SK-N-SH (cell line): ENCODE measurements around the gene GSTM5. TPM values are rescaled to one million over a fixed set of nuclear protein-coding genes. Genes with fewer than 3 reads are reported as not detected.

Source experiments
- CTCF ChIA-PET: fragments of 300-600, 350-600 bp; formaldehyde crosslinking; extraction: SDS; loops from one replicate; lab custom pipeline; 2021; lab: Yijun Ruan, JAX
- POLR2A ChIA-PET: fragments of 350-600 bp; sonication (Branson Sonifier 250); formaldehyde crosslinking; extraction: SDS; loops from one replicate; lab custom pipeline; 2020; ENCODE audit warnings: antibody characterized with exemption, inconsistent platforms; lab: Yijun Ruan, JAX
- DNase-seq: peaks from one replicate; pipeline ENCODE4 v3.0.0; 2012
- H2AFZ ChIP-seq: fragments of 200-600 bp; sonication (generic); 2 replicates; pipeline ENCODE4 v1.8.1; 2016; ENCODE audit warnings: antibody characterized with exemption, mild to moderate bottlenecking, low read depth
- H3F3A ChIP-seq: fragments of 200-600 bp; sonication (generic); replicated peaks from 2 replicates; pipeline ENCODE3; 2016; ENCODE audit warnings: antibody characterized with exemption, mild to moderate bottlenecking; ENCODE audit not compliant: insufficient read depth
- H3K27ac ChIP-seq, 2 experiments: fragments of 200-500 bp in 1 of 2; fragments of 200-600 bp in 1 of 2; sonication (Bioruptor generic) in 1 of 2; sonication (generic), shearing (Covaris generic) in 1 of 2; 2 replicates each; pipeline versions ENCODE4 v1.5.1 to v1.6.1; 2014 to 2016; ENCODE audit warnings: low read depth in 2 of 2, inconsistent platforms in 1 of 2, low read length in 1 of 2, mild to moderate bottlenecking in 1 of 2, mixed read lengths in 1 of 2
- H3K27me3 ChIP-seq: fragments of 200-600 bp; sonication (generic), shearing (Covaris generic); 2 replicates; pipeline ENCODE4 v1.6.1; 2016; ENCODE audit warnings: mixed run types; ENCODE audit not compliant: insufficient read depth
- H3K36me3 ChIP-seq, 2 experiments: fragments of 200-500 bp in 1 of 2; fragments of 200-600 bp in 1 of 2; sonication (Bioruptor generic) in 1 of 2; sonication (generic) in 1 of 2; replicated peaks in 1 of 2; 2 replicates each; pipeline versions ENCODE3 to v1.5.1; 2014 to 2016; ENCODE audit warnings: low read length in 1 of 2, mild to moderate bottlenecking in 1 of 2; ENCODE audit not compliant: insufficient read depth in 2 of 2, control insufficient read depth in 1 of 2
- H3K4me1 ChIP-seq, 2 experiments: fragments of 200-500 bp in 1 of 2; fragments of 200-600 bp in 1 of 2; sonication (Bioruptor generic) in 1 of 2; sonication (generic), shearing (Covaris generic) in 1 of 2; 2 replicates each; pipeline versions ENCODE4 v1.5.1 to v1.6.1; 2014 to 2016; ENCODE audit warnings: low read depth in 1 of 2, low read length in 1 of 2, mixed run types in 1 of 2; ENCODE audit not compliant: insufficient read depth in 2 of 2, control insufficient read depth in 1 of 2
- H3K4me2 ChIP-seq: fragments of 200-600 bp; sonication (generic), shearing (Covaris generic); 2 replicates; pipeline ENCODE4 v1.6.1; 2017; ENCODE audit warnings: mixed run types
- H3K4me3 ChIP-seq, 2 experiments: fragments of 200-500 bp in 1 of 2; fragments of 200-600 bp in 1 of 2; sonication (Bioruptor generic) in 1 of 2; sonication (generic), shearing (Covaris generic) in 1 of 2; 2 replicates each; pipeline versions ENCODE4 v1.5.1 to v1.8.1; 2014 to 2016; ENCODE audit warnings: low read depth in 2 of 2, inconsistent platforms in 1 of 2, low read length in 1 of 2, mild to moderate bottlenecking in 1 of 2, mixed read lengths in 1 of 2, moderate library complexity in 1 of 2
- H3K79me2 ChIP-seq: fragments of 200-600 bp; sonication (generic); 2 replicates; pipeline ENCODE4 v1.8.1; 2017; ENCODE audit warnings: mild to moderate bottlenecking; ENCODE audit not compliant: insufficient read depth
- H3K9ac ChIP-seq: fragments of 200-600 bp; sonication (generic); 2 replicates; pipeline ENCODE4 v1.6.1; 2017; ENCODE audit warnings: mixed run types
- H3K9me2 ChIP-seq: fragments of 200-600 bp; sonication (generic); 2 replicates; pipeline ENCODE4 v1.6.1; 2017; ENCODE audit warnings: mixed run types
- H3K9me3 ChIP-seq: fragments of 200-600 bp; sonication (generic); 2 replicates; pipeline ENCODE4 v1.6.1; 2017; ENCODE audit warnings: mixed run types, mild to moderate bottlenecking, moderate library complexity
- H4K20me1 ChIP-seq: fragments of 200-600 bp; sonication (generic); 2 replicates; pipeline ENCODE4 v1.6.1; 2017; ENCODE audit warnings: mild to moderate bottlenecking, mixed run types; ENCODE audit not compliant: insufficient read depth
- CHD2 ChIP-seq: fragments of 150-350 bp; IDR thresholded peaks from 2 replicates; pipeline ENCODE4 v1.6.1; 2018; ENCODE audit warnings: low read length; ENCODE audit not compliant: partially characterized antibody
- GABPA ChIP-seq: IDR thresholded peaks from 2 replicates; pipeline ENCODE4 v1.4.0; 2012; ENCODE audit warnings: low read depth, mild to moderate bottlenecking
- MAX ChIP-seq: IDR thresholded peaks from 2 replicates; pipeline ENCODE4 v1.4.0; 2012; ENCODE audit warnings: low read depth
- MXI1 ChIP-seq: IDR thresholded peaks from 2 replicates; pipeline ENCODE4 v1.6.1; 2012; ENCODE audit warnings: mild to moderate bottlenecking, low read depth, low read length, improper control_type of control experiment
- NRF1 ChIP-seq: IDR thresholded peaks from 2 replicates; pipeline ENCODE4 v1.6.1; 2012; ENCODE audit warnings: low read depth, mild to moderate bottlenecking, low read length
- POLR2AphosphoS5 ChIP-seq: IDR thresholded peaks from 2 replicates; pipeline ENCODE4 v1.6.1; 2012; ENCODE audit warnings: low read depth, low read length
- RCOR1 ChIP-seq: fragments of 150-350 bp; IDR thresholded peaks from 2 replicates; pipeline ENCODE4 v1.6.1; 2017; ENCODE audit warnings: antibody characterized with exemption, low read length
- RFX5 ChIP-seq: IDR thresholded peaks from 2 replicates; pipeline ENCODE4 v1.6.1; 2012; ENCODE audit warnings: mild to moderate bottlenecking, improper control_type of control experiment, low read length
- TAF1 ChIP-seq: IDR thresholded peaks from 2 replicates; pipeline ENCODE4 v1.6.1; 2012; ENCODE audit warnings: low read depth, mild to moderate bottlenecking, low read length, moderate library complexity, borderline replicate concordance
- TCF12 ChIP-seq: IDR thresholded peaks from 2 replicates; pipeline ENCODE4 v1.4.0; 2012
- USF1 ChIP-seq: IDR thresholded peaks from 2 replicates; pipeline ENCODE4 v1.4.0; 2012; ENCODE audit warnings: low read depth, borderline replicate concordance
- YY1 ChIP-seq: IDR thresholded peaks from 2 replicates; pipeline ENCODE4 v1.4.0; 2012; ENCODE audit warnings: low read depth, mild to moderate bottlenecking
- ZBTB33 ChIP-seq: IDR thresholded peaks from 2 replicates; pipeline ENCODE4 v1.4.0; 2012; ENCODE audit warnings: low read depth, borderline replicate concordance
- WGBS: methylation state at CpG from one replicate; pipeline ENCODE4 v1.1.6; 2017; ENCODE audit warnings: low lambda C conversion rate; 5-methylcytosine and 5-hydroxymethylcytosine counted together
- polyA plus RNA-seq, 3 experiments: library from polyadenylated mRNA; depleted of rRNA; stranded (reverse); fragments of >200 nt; gene quantifications; 2 replicates each; pipeline ENCODE4 v1.2.3, GENCODE V29; 2012
- TF ChIP-seq, protein P1 (sequence below): fragments of 150-350 bp; IDR thresholded peaks from 2 replicates; pipeline ENCODE4 v1.6.1; 2017; ENCODE audit warnings: antibody characterized with exemption, low read length, low read depth, borderline replicate concordance
- TF ChIP-seq, protein P2 (sequence below): fragments of 150-350 bp; IDR thresholded peaks from 2 replicates; pipeline ENCODE4 v1.6.1; 2016; ENCODE audit warnings: mild to moderate bottlenecking, low read depth, low read length

Gene GSTM5
- polyA plus RNA-seq, 1 of the 3 experiments (the other 2 are of a cell fraction), result not detected

DNA sequence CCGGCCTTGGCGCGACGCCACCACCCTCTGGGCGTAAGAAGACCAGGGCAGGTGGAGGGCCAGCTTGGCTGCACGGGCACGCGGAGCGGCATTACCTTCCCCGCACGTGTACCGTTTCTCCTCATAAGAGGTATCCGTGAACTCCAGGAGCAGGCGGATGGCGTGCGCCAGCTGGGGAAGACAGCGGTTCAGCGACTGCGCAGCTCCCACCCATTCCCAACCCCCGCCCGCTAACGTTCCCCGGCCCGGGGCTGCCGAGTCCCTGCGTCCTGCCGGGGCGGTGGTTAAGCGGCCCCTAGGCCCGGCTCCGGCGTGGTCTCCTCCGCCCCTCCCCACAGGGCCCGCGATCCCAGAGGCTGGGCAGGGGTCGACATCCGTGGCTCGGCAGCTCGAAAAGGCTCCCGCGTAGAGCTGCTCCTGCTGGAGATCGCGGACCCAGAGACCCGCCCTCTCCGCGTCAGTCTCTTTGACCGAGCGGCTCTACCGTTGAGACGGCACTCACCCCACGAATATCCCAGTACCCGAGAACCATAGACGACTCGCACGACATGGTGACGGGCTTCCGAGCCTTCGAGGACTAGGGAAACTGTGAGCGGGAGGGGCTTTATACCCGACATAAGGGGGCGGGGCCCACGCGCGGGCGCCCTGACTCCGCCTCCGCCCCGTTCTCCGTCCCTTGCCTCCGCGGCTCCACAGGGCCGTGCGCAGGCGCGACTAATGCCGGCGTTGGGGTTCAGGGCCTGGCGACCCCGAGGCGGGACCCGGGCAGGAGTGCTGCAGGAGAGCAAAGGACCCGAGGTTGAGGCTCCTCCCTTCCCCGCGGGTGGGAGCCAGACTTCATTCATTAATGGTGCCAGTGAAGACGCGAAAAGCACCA, 27.9 kb downstream of the GSTM5 start:
- Histone ChIP-seq H3K4me1 (peaks cover 0 to 11% of the 10 kb centered on the region in 2 experiments; a peak in 2 of 4 replicates), H3F3A (no peaks in the 10 kb centered on the region), H3K36me3 (peaks cover 16 to 19% of the 10 kb centered on the region in 2 experiments), H3K4me3 (peak overlapping the region; percentile 73 to 81), H3K27me3 (no peaks in the 10 kb centered on the region), H3K9me2 (no peaks in the 10 kb centered on the region), H4K20me1 (no peaks in the 10 kb centered on the region), H3K9ac (peak overlapping the region; percentile 73), H3K9me3 (no peaks in the 10 kb centered on the region), H3K27ac (peak overlapping the region in 1 of 2 experiments; percentile 80; a peak in 1 of 4 replicates), H3K4me2 (peak overlapping the region; percentile 94), H2AFZ (peak overlapping the region; percentile 96), H3K79me2 (no peaks in the 10 kb centered on the region)
- POLR2A ChIA-PET, result interaction anchor here (0.5 to 1.6 kb wide), 4 partner anchors 9 to 222 kb away, joined by 3 to 4 read pairs (median 4); no protein-coding TSS in a partner anchor
- DNase-seq, result peak; percentile 96
- TF ChIP-seq MAX (peak; percentile 87), YY1 (0 out of 2 replicates have a peak, but pooled peaks have one; percentile 14), USF1 (no peak), MXI1 (peak; percentile 85), NRF1 (peak; percentile 79), GABPA (no peak), RCOR1 (no peak), RFX5 (no peak), TCF12 (no peak), ZBTB33 (no peak), CHD2 (peak; percentile 28), POLR2AphosphoS5 (peak; percentile 89), TAF1 (0 out of 2 replicates have a peak, but pooled peaks have one; percentile 42)
- TF ChIP-seq, protein P1, sequence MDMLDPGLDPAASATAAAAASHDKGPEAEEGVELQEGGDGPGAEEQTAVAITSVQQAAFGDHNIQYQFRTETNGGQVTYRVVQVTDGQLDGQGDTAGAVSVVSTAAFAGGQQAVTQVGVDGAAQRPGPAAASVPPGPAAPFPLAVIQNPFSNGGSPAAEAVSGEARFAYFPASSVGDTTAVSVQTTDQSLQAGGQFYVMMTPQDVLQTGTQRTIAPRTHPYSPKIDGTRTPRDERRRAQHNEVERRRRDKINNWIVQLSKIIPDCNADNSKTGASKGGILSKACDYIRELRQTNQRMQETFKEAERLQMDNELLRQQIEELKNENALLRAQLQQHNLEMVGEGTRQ, result no peak
- TF ChIP-seq, protein P2, sequence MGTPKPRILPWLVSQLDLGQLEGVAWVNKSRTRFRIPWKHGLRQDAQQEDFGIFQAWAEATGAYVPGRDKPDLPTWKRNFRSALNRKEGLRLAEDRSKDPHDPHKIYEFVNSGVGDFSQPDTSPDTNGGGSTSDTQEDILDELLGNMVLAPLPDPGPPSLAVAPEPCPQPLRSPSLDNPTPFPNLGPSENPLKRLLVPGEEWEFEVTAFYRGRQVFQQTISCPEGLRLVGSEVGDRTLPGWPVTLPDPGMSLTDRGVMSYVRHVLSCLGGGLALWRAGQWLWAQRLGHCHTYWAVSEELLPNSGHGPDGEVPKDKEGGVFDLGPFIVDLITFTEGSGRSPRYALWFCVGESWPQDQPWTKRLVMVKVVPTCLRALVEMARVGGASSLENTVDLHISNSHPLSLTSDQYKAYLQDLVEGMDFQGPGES, result no peak
- CTCF ChIA-PET, result interaction anchor here (0.5 to 2.5 kb wide), 8 partner anchors 9 to 243 kb away, joined by 3 to 8 read pairs (median 4); no protein-coding TSS in a partner anchor
- 3% methylated on average over 27 of the region's 86 CpGs for WGBS
